SK-N-MC (cell line): ENCODE results near the gene RAB7A.

Experiments used
- EZH2 ChIP-seq: fragments of 200-600 bp; sonication (generic); IDR thresholded peaks from one replicate; pipeline ENCODE4 v1.6.1; 2017; ENCODE audit warnings: antibody characterized with exemption
- POLR2AphosphoS5 ChIP-seq: IDR thresholded peaks from 2 replicates; pipeline ENCODE4 v1.6.1; 2012; ENCODE audit warnings: mild to moderate bottlenecking, low read depth, low read length, borderline replicate concordance

- no peak for TF ChIP-seq EZH2
- TF ChIP-seq POLR2AphosphoS5: no peak
Observed at GRCh38 chr3:128803307-128803706, 77.3 kb downstream of the RAB7A start.
